Testis (tissue), 2 donors: ENCODE results near the gene CRYL1.

Experiments
- POLR2A ChIP-seq: fragments of 450-650 bp; IDR thresholded peaks from one replicate; pipeline ENCODE4 v1.6.1; 2017; ENCODE audit warnings: antibody characterized with exemption, mild to moderate bottlenecking, moderate library complexity
- TF ChIP-seq, protein P1 (sequence below), 3 experiments: fragments of 450-650 bp in 2 of 3; fragments of 200-600 bp in 1 of 3; sonication (generic) in 1 of 3; IDR thresholded peaks; one replicate each; pipeline ENCODE4 v1.5.1; 2016 to 2019; ENCODE audit warnings: antibody characterized with exemption in 3 of 3, mild to moderate bottlenecking in 2 of 3, moderate library complexity in 1 of 3

DNA sequence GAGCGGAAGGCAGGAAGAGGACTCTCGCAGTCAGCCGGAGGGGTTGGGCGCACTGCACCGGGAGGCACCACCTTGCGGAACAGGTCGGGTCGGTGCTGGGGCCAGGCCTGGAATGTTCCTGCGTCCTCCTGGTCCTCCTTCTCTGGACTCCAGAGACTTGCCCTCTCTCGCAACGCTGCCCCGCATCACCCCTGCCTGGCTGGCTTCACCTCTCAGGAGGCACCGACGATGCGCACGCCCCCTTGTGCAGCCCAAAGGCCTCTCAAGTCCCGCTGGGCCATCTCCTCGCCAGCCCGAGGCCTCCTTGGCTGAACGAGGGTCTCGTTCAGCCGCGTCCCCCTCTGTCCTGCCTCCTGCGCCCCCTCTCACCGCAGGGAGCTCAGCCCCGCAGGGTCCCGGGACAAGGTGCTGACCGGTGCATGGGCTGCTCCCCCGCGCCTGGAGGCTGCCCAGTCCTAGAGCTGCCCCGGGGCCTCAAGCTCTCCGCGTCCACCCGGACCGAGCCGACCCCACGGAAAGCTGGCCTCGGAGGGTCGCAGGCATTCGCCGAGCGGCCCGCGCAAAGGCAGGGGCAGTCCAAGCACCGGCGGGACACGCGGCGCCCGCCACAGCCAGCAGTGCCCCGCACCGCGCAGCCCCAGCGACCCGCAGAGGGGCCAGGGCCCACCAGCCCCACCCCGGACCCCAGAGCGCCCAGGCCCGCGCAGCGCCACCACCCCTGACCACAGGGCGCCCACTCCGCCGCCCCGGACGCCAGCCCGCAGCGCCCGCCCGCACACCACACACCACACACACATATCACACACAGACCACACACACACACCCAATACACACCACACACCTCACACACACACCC is 133.8 kb downstream of the CRYL1 start:
- TF ChIP-seq POLR2A = no peak
- TF ChIP-seq, protein P1, sequence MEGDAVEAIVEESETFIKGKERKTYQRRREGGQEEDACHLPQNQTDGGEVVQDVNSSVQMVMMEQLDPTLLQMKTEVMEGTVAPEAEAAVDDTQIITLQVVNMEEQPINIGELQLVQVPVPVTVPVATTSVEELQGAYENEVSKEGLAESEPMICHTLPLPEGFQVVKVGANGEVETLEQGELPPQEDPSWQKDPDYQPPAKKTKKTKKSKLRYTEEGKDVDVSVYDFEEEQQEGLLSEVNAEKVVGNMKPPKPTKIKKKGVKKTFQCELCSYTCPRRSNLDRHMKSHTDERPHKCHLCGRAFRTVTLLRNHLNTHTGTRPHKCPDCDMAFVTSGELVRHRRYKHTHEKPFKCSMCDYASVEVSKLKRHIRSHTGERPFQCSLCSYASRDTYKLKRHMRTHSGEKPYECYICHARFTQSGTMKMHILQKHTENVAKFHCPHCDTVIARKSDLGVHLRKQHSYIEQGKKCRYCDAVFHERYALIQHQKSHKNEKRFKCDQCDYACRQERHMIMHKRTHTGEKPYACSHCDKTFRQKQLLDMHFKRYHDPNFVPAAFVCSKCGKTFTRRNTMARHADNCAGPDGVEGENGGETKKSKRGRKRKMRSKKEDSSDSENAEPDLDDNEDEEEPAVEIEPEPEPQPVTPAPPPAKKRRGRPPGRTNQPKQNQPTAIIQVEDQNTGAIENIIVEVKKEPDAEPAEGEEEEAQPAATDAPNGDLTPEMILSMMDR (IDR thresholded peaks at IDR 0.05) = no peak
